IPS DF 6.9 (cell line): Measurements from ENCODE around the gene SPTBN1.

Experiments
- DNase-seq: peaks from one replicate; pipeline ENCODE4 v3.0.0-alpha.2; 2013; ENCODE audit warnings: low read depth, low spot score
- H3K27ac ChIP-seq: one replicate; pipeline ENCODE4 v1.5.1; 2013; ENCODE audit warnings: low read length, control low read depth
- H3K27me3 ChIP-seq: 2 replicates; pipeline ENCODE4 v1.6.1; 2013; ENCODE audit warnings: mild to moderate bottlenecking, low read length; ENCODE audit not compliant: control insufficient read depth, insufficient read depth
- H3K36me3 ChIP-seq: 2 replicates; pipeline ENCODE4 v1.6.1; 2013; ENCODE audit warnings: low read length; ENCODE audit not compliant: control insufficient read depth, insufficient read depth
- H3K4me1 ChIP-seq: 2 replicates; pipeline ENCODE4 v1.6.1; 2013; ENCODE audit warnings: low read length; ENCODE audit not compliant: control insufficient read depth, insufficient read depth
- H3K4me3 ChIP-seq: 2 replicates; pipeline ENCODE4 v1.5.1; 2013; ENCODE audit warnings: mild to moderate bottlenecking, low read length
- H3K9me3 ChIP-seq: 2 replicates; pipeline ENCODE4 v1.6.1; 2013; ENCODE audit warnings: low read length, inconsistent platforms; ENCODE audit not compliant: control insufficient read depth, insufficient read depth
- WGBS: extraction: QIAGEN DNeasy Blood & Tissue Kit; methylation state at CpG from one replicate; pipeline ENCODE4 v1.1.7; 2013; ENCODE audit warnings: mixed read lengths, missing lambda C conversion rate; ENCODE audit not compliant: insufficient read length, insufficient coverage; 5-methylcytosine and 5-hydroxymethylcytosine counted together

The SPTBN1 gene

DNA sequence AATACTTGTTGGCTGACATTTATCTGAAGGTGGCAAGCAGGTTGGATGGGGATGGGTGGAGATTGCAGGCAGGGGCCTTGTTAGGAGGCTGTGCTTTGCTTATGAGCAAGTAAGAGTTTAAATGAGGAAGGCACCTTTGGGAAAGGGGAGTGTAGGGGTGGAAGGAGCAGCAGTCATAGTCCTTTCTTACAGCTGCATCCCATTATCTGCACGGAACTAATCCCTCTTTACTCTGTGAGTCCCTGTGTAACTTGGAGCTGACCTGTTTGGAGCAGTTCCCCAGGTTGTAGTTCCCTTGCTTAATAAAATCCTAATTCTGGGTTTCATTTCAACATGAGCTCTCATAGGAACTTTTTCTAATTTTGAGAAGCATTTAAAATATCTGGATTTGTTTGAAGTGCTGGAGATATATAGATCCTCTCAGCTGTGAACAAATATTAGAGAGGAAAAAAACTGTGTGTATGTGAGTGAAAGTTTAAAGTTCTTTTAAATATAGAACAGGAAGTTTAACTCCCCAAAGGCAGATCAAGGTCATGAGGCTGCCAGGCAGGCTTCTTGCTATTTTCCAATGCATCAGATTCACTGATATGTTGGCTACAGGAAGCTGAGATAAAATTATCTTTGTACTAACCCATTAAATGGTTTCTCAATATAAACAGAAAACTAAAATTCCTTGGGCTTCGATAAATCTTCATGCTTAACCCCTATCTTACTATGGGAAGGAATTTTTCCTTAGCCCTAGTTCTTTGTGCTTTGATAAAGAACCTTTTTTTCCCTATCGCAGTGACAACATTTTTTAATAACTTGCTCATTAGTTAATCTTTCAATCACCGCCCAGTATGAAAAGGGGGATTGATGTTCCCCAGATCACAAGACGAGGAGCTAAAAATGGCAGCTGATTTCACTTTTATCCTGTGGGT lies 162.8 kb downstream of the SPTBN1 start:
- Histone ChIP-seq H3K4me3 (no peak overlapping the region), H3K4me1 (no peaks in the 10 kb centered on the region), H3K27me3 (no peaks in the 10 kb centered on the region), H3K9me3 (no peaks in the 10 kb centered on the region), H3K36me3 (peaks cover 26% of the 10 kb centered on the region; the same call in 1 of the 2 replicates), H3K27ac (no peak overlapping the region)
- DNase-seq: no peak
- no CpG with 5 or more reads among the region's 5 CpGs for WGBS

GRCh38 chr2:54619660-54620231 lies 163.6 kb downstream of the SPTBN1 start:
- DNase-seq: no peak
- Histone ChIP-seq H3K4me1 (no peaks in the 10 kb centered on the region), H3K9me3 (no peaks in the 10 kb centered on the region), H3K27me3 (no peaks in the 10 kb centered on the region), H3K36me3 (peaks cover 27% of the 10 kb centered on the region; the same call in 1 of the 2 replicates), H3K27ac (no peak overlapping the region), H3K4me3 (no peak overlapping the region; the same call in 1 of the 2 replicates)
- no CpG with 5 or more reads among the region's 9 CpGs for WGBS

DNA sequence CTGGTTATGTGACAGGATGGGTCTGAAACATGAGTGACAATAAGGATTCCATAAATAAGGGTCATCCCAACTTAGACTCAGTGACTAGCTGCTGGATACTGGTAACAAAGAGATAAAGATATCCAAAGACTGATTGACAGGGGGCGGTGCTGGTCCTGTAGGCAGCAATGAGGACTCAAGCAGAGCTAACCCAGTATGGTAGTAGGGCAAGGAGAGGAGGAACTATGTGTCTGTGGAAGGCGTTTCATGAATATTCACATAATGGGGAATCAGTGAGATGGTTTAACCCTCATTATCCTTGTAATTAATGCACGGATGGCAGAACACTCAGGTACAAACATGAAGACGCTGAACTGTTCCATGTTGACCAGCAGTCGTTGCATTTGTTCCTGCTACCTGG lies 164.8 kb downstream of the SPTBN1 start:
- Histone ChIP-seq H3K27me3 (no peaks in the 10 kb centered on the region), H3K36me3 (peaks cover 30% of the 10 kb centered on the region; the same call in 1 of the 2 replicates), H3K4me3 (no peak overlapping the region), H3K27ac (no peak overlapping the region), H3K9me3 (no peaks in the 10 kb centered on the region), H3K4me1 (no peaks in the 10 kb centered on the region)
- DNase-seq: no peak
- WGBS: no CpG with 5 or more reads among the region's 5 CpGs

DNA sequence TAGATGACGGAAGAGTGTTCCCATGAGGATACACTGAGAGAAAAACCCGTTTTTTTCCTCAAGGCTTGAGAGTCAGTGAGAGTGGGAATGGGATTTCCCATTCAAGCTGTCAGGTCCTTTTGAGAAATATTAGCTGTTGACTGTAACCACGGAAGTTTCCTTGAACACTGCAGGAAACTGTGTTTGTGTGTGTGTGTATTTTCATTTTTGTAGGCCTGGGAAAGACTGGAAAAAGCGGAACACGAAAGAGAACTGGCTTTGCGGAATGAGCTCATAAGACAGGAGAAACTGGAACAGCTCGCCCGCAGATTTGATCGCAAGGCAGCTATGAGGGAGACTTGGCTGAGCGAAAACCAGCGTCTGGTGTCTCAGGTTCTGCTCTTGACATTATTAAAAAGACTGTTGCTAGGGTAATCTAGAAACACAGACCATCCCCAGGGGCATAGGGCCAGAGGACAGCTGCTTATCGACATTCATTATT lies 168.5 kb downstream of the SPTBN1 start:
- no CpG with 5 or more reads among the region's 12 CpGs for WGBS

DNA sequence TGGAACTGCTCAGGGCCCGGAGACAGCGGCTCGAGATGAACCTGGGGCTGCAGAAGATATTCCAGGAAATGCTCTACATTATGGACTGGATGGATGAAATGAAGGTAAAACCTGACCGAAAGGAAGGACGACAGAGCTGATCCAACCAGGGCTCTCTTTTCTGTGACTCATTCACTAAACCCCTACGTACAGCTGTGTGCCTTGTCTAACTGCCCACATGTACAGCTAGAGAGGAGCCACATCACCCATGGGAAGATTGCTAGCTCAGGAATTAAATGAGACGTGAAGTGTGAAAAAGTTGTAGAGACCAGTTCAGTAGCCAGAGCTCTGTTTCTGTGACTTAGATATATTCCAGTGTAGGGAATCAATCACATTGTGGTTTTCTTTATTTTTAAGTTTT lies 170.0 kb downstream of the SPTBN1 start:
- Histone ChIP-seq H3K36me3 (peaks cover 44% of the 10 kb centered on the region), H3K4me3 (no peak overlapping the region), H3K27me3 (no peaks in the 10 kb centered on the region), H3K27ac (no peak overlapping the region), H3K9me3 (no peaks in the 10 kb centered on the region), H3K4me1 (no peaks in the 10 kb centered on the region)
- no peak for DNase-seq
- WGBS: no CpG with 5 or more reads among the region's 7 CpGs

More for the DNA sequence above, 168.5 kb downstream of the SPTBN1 start:
- Histone ChIP-seq H3K36me3 (peaks cover 32% of the 10 kb centered on the region), H3K4me3 (no peak overlapping the region), H3K9me3 (no peaks in the 10 kb centered on the region), H3K27ac (no peak overlapping the region), H3K4me1 (no peaks in the 10 kb centered on the region), H3K27me3 (no peaks in the 10 kb centered on the region)
- DNase-seq: no peak

GRCh38 chr2:54626884-54627283 lies 170.8 kb downstream of the SPTBN1 start:
- H3K36me3 ChIP-seq: peaks cover 50% of the 10 kb centered on the region
- no peaks in the 10 kb centered on the region for H3K4me1 ChIP-seq
- H3K27ac ChIP-seq: no peak overlapping the region
- DNase-seq: no peak
- no peak overlapping the region for H3K4me3 ChIP-seq
- no peaks in the 10 kb centered on the region for H3K27me3 ChIP-seq
- no CpG with 5 or more reads among the region's 2 CpGs for WGBS
- no peaks in the 10 kb centered on the region for H3K9me3 ChIP-seq

DNA sequence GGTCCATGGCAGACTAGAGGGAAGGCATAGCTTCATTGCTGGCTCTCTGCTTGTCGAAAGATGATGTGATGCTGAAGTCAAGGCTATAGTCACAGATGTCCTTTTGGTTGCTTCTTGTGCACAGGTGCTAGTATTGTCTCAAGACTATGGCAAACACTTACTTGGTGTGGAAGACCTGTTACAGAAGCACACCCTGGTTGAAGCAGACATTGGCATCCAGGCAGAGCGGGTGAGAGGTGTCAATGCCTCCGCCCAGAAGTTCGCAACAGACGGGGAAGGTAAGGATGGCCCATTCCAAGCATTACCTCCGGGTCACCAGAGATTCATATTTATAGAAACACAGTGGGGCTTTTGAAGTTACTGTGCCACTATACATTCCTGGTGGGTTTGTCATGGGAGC lies 171.8 kb downstream of the SPTBN1 start:
- H3K4me1 ChIP-seq: no peaks in the 10 kb centered on the region
- no peak overlapping the region for H3K4me3 ChIP-seq
- DNase-seq: no peak
- H3K9me3 ChIP-seq: no peaks in the 10 kb centered on the region
- H3K36me3 ChIP-seq: peaks cover 46% of the 10 kb centered on the region
- no CpG with 5 or more reads among the region's 6 CpGs for WGBS
- no peaks in the 10 kb centered on the region for H3K27me3 ChIP-seq
- no peak overlapping the region for H3K27ac ChIP-seq

GRCh38 chr2:54628418-54628817 lies 172.3 kb downstream of the SPTBN1 start:
- Histone ChIP-seq H3K4me3 (no peak overlapping the region), H3K4me1 (no peaks in the 10 kb centered on the region), H3K27me3 (no peaks in the 10 kb centered on the region), H3K36me3 (peaks cover 45% of the 10 kb centered on the region), H3K9me3 (no peaks in the 10 kb centered on the region), H3K27ac (no peak overlapping the region)
- no peak for DNase-seq
- WGBS: no CpG with 5 or more reads among the region's 5 CpGs

GRCh38 chr2:54628957-54629356 lies 172.8 kb downstream of the SPTBN1 start:
- Histone ChIP-seq H3K27me3 (no peaks in the 10 kb centered on the region), H3K4me3 (no peak overlapping the region), H3K9me3 (no peaks in the 10 kb centered on the region), H3K27ac (no peak overlapping the region), H3K4me1 (no peaks in the 10 kb centered on the region), H3K36me3 (peaks cover 41% of the 10 kb centered on the region)
- DNase-seq: no peak
- WGBS: no CpG with 5 or more reads among the region's 30 CpGs

- Histone ChIP-seq H3K4me1 (no peaks in the 10 kb centered on the region), H3K36me3 (peaks cover 41% of the 10 kb centered on the region), H3K9me3 (no peaks in the 10 kb centered on the region), H3K4me3 (no peak overlapping the region), H3K27me3 (no peaks in the 10 kb centered on the region), H3K27ac (no peak overlapping the region)
- DNase-seq: no peak
- no CpG with 5 or more reads among the region's 20 CpGs for WGBS
Measured at GRCh38 chr2:54629390-54629789, 173.3 kb downstream of the SPTBN1 start.
